GM21515 (cell line): ENCODE measurements around the gene MTRFR.
A peak's percentile ranks its signal among the peaks of the same experiment; 100 is the strongest.
"Not testable (repeated sequence)": the region's sequence is repeated elsewhere in the genome, so short reads cannot be mapped to it uniquely, and the experiment has no call there.

Source experiments
- ATAC-seq: cut with Tn5 transposase; IDR thresholded peaks from one replicate; pipeline ENCODE4 v1.9.1; 2021; ENCODE audit not compliant: unreplicated experiment

Gene MTRFR

GRCh38 chr12:123232807-123233504 is at the start of gene MTRFR, which contains the start of gene MPHOSPH9:
Gene MTRFR, plus strand, starts transcription at chr12:123233436. Its CDS starts 20,239 bp downstream, at chr12:123253675.
Gene MPHOSPH9, minus strand, starts transcription at chr12:123233141. Its CDS starts 2,777 bp downstream, at chr12:123230364.
- peak; percentile 75 for ATAC-seq

GRCh38 chr12:123187637-123188036 is 45.6 kb upstream of the MTRFR start:
- no peak for ATAC-seq

- no peak for ATAC-seq
Measured at GRCh38 chr12:123199936-123200335, 33.3 kb upstream of the MTRFR start.

- ATAC-seq = no peak
Measured at GRCh38 chr12:123200414-123200813, 32.8 kb upstream of the MTRFR start.

- not testable (repeated sequence) for ATAC-seq
Measured at GRCh38 chr12:123206794-123207193, 26.4 kb upstream of the MTRFR start.

GRCh38 chr12:123207815-123208214 is 25.4 kb upstream of the MTRFR start:
- ATAC-seq = not testable (repeated sequence)

- peak; percentile 59 for ATAC-seq
Measured at GRCh38 chr12:123223241-123223668, 10.0 kb upstream of the MTRFR start.

GRCh38 chr12:123225443-123225842 is 7.8 kb upstream of the MTRFR start:
- no peak for ATAC-seq

GRCh38 chr12:123227581-123228258 is 5.5 kb upstream of the MTRFR start:
- ATAC-seq = no peak

GRCh38 chr12:123229051-123229450 is 4.2 kb upstream of the MTRFR start:
- no peak for ATAC-seq

- ATAC-seq = no peak
Measured at GRCh38 chr12:123231931-123232330, 1.3 kb upstream of the MTRFR start.

- no peak for ATAC-seq
Measured at GRCh38 chr12:123232472-123232806, 797 bp upstream of the MTRFR start.

GRCh38 chr12:123233505-123234308 is 471 bp downstream of the MTRFR start:
- peak; percentile 10 for ATAC-seq

- no peak for ATAC-seq
Measured at GRCh38 chr12:123237646-123238329, 4.6 kb downstream of the MTRFR start.

- no peak for ATAC-seq
Measured at GRCh38 chr12:123238330-123238682, 5.1 kb downstream of the MTRFR start.

- no peak for ATAC-seq
Measured at GRCh38 chr12:123238961-123239360, 5.7 kb downstream of the MTRFR start.

GRCh38 chr12:123242116-123242904 is 9.1 kb downstream of the MTRFR start:
- no peak for ATAC-seq

GRCh38 chr12:123243671-123244262 is 10.5 kb downstream of the MTRFR start:
- no peak for ATAC-seq

GRCh38 chr12:123245678-123246077 is 12.4 kb downstream of the MTRFR start:
- ATAC-seq = no peak

- not testable (repeated sequence) for ATAC-seq
Measured at GRCh38 chr12:123248129-123248528, 14.9 kb downstream of the MTRFR start.
